ENCODE results near the gene SH3RF3.
A peak's percentile ranks its signal among the peaks of the same experiment; 100 is the strongest.

SH3RF3 gene

DNA sequence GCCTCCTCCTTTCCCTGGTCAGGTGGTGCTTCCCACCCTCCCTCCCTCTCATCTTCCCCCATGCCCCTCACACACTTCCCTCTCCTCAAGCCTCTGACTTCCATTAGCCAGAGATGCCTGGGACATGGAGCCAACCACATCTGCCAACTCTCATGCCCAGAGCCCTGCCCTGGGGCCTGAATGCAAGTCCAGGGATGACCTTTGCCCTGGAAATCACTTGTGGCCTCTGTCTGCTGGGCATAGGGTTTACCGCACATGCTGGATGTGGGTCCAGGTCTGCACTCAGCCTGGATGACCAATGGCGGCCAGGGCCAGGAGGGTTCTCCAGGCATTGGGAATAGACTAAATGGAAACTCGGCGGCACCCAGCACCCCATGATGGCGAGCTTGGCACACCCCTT, 385.9 kb downstream of the SH3RF3 start:
- TF ChIP-seq, protein P1, sequence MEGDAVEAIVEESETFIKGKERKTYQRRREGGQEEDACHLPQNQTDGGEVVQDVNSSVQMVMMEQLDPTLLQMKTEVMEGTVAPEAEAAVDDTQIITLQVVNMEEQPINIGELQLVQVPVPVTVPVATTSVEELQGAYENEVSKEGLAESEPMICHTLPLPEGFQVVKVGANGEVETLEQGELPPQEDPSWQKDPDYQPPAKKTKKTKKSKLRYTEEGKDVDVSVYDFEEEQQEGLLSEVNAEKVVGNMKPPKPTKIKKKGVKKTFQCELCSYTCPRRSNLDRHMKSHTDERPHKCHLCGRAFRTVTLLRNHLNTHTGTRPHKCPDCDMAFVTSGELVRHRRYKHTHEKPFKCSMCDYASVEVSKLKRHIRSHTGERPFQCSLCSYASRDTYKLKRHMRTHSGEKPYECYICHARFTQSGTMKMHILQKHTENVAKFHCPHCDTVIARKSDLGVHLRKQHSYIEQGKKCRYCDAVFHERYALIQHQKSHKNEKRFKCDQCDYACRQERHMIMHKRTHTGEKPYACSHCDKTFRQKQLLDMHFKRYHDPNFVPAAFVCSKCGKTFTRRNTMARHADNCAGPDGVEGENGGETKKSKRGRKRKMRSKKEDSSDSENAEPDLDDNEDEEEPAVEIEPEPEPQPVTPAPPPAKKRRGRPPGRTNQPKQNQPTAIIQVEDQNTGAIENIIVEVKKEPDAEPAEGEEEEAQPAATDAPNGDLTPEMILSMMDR (IDR thresholded peaks at IDR 0.05; ENCODE audit: borderline replicate concordance, insufficient read depth, low read depth, low read length): no peak
- no peak overlapping the region for H3K4me3 ChIP-seq (ENCODE audit: low read depth, low read length)

DNA sequence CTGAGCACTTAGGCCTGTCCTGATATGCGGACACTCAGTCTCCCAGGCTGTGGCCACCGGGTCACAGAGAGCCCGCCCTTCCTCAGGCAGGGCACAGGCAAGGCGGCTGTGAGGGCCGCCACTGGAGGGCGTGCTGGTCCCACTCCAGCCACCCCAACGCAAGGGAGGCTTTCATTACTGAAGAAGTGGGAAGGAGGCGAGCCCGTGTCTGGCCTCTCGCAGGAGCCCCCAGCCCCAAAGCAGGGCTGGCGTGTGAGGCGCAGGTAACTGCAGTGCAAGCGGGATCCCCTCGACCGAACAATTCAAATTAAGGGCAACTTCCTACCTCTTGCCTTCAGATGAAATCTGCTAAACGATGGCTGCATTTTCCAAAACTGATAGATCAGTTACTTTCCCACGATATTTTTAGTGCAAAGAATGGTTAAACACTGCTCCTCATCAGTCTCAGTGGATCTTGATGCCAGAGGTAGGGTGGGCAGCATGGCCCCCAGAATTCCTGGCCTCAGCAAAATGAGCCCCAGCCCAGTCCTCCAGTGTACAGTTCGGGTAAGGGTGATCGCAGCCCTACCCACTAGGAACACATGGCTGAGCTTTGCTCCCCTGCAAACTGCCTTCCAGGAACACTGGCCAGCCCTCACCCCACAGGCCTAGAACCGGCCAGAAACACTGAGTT, 387.6 kb downstream of the SH3RF3 start:
- TF ChIP-seq, protein P1 (IDR thresholded peaks at IDR 0.05; ENCODE audit: borderline replicate concordance, insufficient read depth, low read depth, low read length): peak; percentile 96
- no peak overlapping the region for H3K4me3 ChIP-seq (ENCODE audit: low read depth, low read length)

DNA sequence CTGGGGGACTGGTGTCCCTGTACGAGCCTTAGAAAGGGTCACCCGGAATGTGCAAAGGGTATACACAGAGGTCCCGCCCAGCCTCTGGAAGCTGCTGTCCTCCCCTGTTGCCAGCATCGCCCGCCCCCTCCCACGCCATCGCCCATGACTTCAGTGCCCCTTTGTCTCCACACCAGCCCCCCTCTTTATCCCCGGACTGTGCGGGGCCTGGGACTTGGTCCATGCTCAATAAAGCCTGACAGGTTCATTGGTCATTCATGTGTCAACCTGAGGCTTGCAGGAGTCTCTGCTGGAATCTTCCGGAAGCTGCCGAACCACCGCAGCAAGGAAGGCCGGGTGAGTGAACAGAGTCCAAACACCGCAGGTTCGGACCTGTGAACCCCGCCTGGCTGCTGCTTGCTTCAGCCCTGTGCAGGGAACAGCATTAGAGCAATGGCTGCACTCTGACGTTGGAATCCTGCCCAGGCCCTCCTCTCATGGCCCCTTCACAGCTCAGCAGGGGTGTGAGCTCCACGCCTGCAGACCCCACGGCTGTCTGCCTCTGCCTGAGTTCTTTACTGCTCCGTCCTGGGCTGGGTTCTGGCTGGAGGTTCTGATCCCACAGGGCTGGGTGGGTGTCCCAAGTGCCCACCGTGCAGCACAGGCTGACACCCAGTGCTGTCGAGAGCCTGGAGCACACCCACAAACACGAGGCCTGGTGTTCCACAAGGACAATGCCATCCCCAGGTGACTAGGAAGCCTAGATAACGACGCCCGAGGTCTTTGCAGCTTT, 388.3 kb downstream of the SH3RF3 start:
- no peak overlapping the region for H3K4me3 ChIP-seq (ENCODE audit: low read depth, low read length)
- TF ChIP-seq, protein P1 (IDR thresholded peaks at IDR 0.05; ENCODE audit: borderline replicate concordance, insufficient read depth, low read depth, low read length): no peak

DNA sequence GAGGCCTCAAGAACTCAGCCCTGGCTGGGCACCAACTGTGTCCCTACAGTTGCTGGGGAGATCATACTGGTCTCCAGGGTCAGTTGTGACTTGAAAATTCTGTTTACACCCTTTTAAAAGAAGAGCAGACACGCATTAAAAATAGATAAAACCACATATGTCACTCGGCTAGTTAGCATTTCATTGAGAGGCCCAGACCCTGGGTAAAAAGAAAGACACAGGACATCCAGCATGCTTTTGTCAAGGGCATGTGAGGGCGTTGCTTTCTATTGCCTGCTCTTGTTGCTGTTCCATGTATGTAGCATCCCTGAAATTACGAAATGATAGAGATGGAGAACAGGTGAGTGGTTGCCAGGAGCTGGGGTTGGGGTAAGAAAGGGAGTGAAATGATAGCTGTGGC, 390.5 kb downstream of the SH3RF3 start:
- TF ChIP-seq, protein P1 (IDR thresholded peaks at IDR 0.05; ENCODE audit: borderline replicate concordance, insufficient read depth, low read depth, low read length): no peak
- H3K4me3 ChIP-seq (ENCODE audit: low read depth, low read length): no peak overlapping the region

DNA sequence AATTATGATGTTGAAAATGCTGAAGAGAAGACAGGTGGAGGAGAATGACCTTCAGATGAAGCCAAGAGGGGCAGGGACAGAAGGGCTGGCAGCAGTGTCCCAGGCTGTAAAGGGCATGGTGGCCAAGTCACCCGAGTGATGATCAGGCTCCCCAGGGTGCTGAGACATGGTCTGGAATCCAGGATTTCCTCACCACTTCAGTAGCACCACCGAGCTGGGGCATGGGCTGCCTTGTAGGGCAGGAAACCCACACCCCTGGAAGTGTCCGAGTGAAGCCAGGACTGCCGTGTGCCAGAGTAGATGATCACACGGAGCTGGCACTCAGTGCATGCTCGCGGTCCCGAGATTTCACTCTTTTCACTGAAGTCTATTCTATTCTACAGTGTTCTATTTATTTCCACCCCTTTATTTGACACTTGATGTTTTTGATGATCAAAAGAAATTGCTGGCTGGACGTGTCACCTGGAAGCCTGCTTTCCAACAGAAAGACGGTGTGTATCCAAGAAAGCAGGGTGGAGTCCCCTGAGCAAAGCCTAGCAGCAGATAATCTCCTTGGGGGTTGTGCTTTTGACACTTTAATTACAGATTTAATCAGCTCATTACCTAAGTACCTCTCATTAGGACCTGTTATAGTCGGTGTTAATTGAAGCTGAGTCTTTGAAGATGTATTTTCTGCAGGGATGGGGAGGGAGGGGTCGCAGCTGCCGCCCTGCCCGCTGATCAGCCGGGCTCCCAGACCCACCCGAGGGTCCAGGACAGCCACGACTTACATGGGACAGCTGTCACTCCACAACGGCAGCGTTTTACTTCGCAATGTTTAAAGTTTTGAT, 392.4 kb downstream of the SH3RF3 start:
- TF ChIP-seq, protein P1 (IDR thresholded peaks at IDR 0.05; ENCODE audit: borderline replicate concordance, insufficient read depth, low read depth, low read length): no peak
- H3K4me3 ChIP-seq (ENCODE audit: low read depth, low read length): no peak overlapping the region

DNA sequence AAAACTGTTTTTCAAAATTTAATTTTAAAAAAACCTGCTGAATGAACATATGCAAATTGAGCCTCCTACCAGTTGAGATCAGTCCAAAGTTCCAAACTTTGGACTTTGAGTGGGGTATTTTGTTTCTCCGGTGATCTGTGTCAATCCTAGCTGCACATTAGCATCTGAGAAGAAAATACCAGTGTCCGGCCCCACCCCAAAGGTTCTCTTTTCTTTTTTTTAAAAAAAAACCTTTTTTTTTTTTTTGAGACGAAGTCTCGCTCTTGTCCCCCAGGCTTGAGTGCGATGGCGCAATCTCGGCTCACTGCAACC, 393.0 kb downstream of the SH3RF3 start:
- TF ChIP-seq, protein P1 (IDR thresholded peaks at IDR 0.05; ENCODE audit: borderline replicate concordance, insufficient read depth, low read depth, low read length): no peak
- H3K4me3 ChIP-seq (ENCODE audit: low read depth, low read length): no peak overlapping the region
